GM12878 (cell line): ENCODE results near the gene GAGE1. TPM values are rescaled to one million over a fixed set of nuclear protein-coding genes. Genes with fewer than 3 reads are reported as not detected.
"Not testable (repeated sequence)": the region's sequence is repeated elsewhere in the genome, so short reads cannot be mapped to it uniquely, and the experiment has no call there.

ENCODE experiments used
- ATAC-seq: fragments of 200-7000 bp; cut with Tn5 transposase; 3 replicates; pipeline ENCODE4 v1.9.1; 2020; ENCODE audit warnings: mild to moderate bottlenecking, moderate library complexity
- Bru-seq: library from RNA; stranded (reverse); fragments of 400-500 nt; gene quantifications from one replicate; lab custom pipeline; 2021; lab: Mats Ljungman, UMichigan
- BruChase-seq, 2 experiments: library from RNA; stranded (reverse); fragments of 400-500 nt; gene quantifications; one replicate each; lab custom pipeline; 2021; lab: Mats Ljungman, UMichigan
- BruUV-seq: library from RNA; stranded (reverse); fragments of 400-500 nt; replicated peaks from 2 replicates; lab custom pipeline; 2021; lab: Mats Ljungman, UMichigan
- CTCF ChIA-PET: fragments of 300-600 bp; sonication (Branson Sonifier 250); formaldehyde crosslinking; extraction: SDS; loops from one replicate; lab custom pipeline; 2021; ENCODE audit warnings: inconsistent platforms; lab: Yijun Ruan, JAX
- POLR2A ChIA-PET: fragments of 350-600 bp; formaldehyde crosslinking; extraction: SDS; loops from one replicate; lab custom pipeline; 2021; ENCODE audit warnings: inconsistent platforms; lab: Charles Lee
- RAD21 ChIA-PET: fragments of 300-600 bp; sonication (Branson Sonifier 250); formaldehyde crosslinking; loops from one replicate; lab custom pipeline; 2023; ENCODE audit warnings: antibody characterized with exemption; ENCODE audit not compliant: unreplicated experiment; lab: Charles Lee
- SMC1A ChIA-PET: fragments of 300-600 bp; sonication (Branson Sonifier 250); formaldehyde crosslinking; loops from one replicate; lab custom pipeline; 2023; ENCODE audit not compliant: unreplicated experiment, uncharacterized antibody; lab: Charles Lee
- DNase-seq: peaks from one replicate; pipeline ENCODE4 v3.0.0-alpha.2; 2011; ENCODE audit warnings: low read depth, low spot score
- FAIRE-seq: peaks from 3 replicates; lab custom pipeline; 2011; peaks lifted over from hg19 to GRCh38; lab: Jason Lieb, UNC
- H2AFZ ChIP-seq: 2 replicates; pipeline ENCODE4 v1.6.0; 2011; ENCODE audit warnings: low read depth, low read length, control low read depth; ENCODE audit not compliant: control insufficient read depth
- H3K27ac ChIP-seq: 2 replicates; pipeline ENCODE4 v1.5.1; 2011; ENCODE audit warnings: control low read depth; ENCODE audit not compliant: control insufficient read depth, insufficient read depth
- H3K27me3 ChIP-seq, 2 experiments: replicated peaks in 1 of 2; 2 replicates each; pipeline versions ENCODE4 v1.6.0 to v1.6.1; 2011; ENCODE audit warnings: low read length in 1 of 2; ENCODE audit not compliant: control insufficient read depth in 2 of 2, insufficient read depth in 2 of 2
- H3K36me3 ChIP-seq, 2 experiments: 2 replicates each; pipeline ENCODE4 v1.5.1; 2011; ENCODE audit warnings: low read length in 1 of 2; ENCODE audit not compliant: control insufficient read depth in 2 of 2, insufficient read depth in 2 of 2
- H3K4me1 ChIP-seq: 2 replicates; pipeline ENCODE4 v1.6.1; 2011; ENCODE audit warnings: mild to moderate bottlenecking, low read length, moderate library complexity, mixed read lengths; ENCODE audit not compliant: control insufficient read depth, insufficient read depth
- H3K4me2 ChIP-seq: 2 replicates; pipeline ENCODE4 v1.6.0; 2011; ENCODE audit warnings: control low read depth; ENCODE audit not compliant: control insufficient read depth, insufficient read depth
- H3K4me3 ChIP-seq: fragments of 200-600 bp; sonication (generic); 2 replicates; pipeline ENCODE4 v1.5.1; 2016
- H3K79me2 ChIP-seq: 2 replicates; pipeline ENCODE4 v1.6.0; 2011; ENCODE audit warnings: low read length; ENCODE audit not compliant: control insufficient read depth, insufficient read depth
- H3K9ac ChIP-seq: 2 replicates; pipeline ENCODE4 v1.8.0; 2011; ENCODE audit warnings: low read length, control low read depth, mixed read lengths; ENCODE audit not compliant: control insufficient read depth, insufficient read depth
- H3K9me3 ChIP-seq: replicated peaks from 3 replicates; pipeline ENCODE4 v1.5.1; 2011; ENCODE audit warnings: mild to moderate bottlenecking, low read length; ENCODE audit not compliant: control insufficient read depth, insufficient read depth
- H4K20me1 ChIP-seq: 2 replicates; pipeline ENCODE4 v1.6.0; 2011; ENCODE audit not compliant: control insufficient read depth, insufficient read depth
- WGBS: methylation state at CpG from one replicate; pipeline ENCODE4 v1.1.6; 2016; ENCODE audit warnings: low lambda C conversion rate; ENCODE audit not compliant: insufficient replicate concordance, insufficient coverage; ENCODE audit errors: missing lambda C conversion rate; 5-methylcytosine and 5-hydroxymethylcytosine counted together
- in situ Hi-C: fragments of 300-500 bp; cut with MboI; formaldehyde crosslinking; loops from 9 replicates; pipeline ENCODE4 v1.14.3; 2018; ENCODE audit warnings: mixed read lengths
- intact Hi-C: fragments of 100-400 bp; cut with micrococcal nuclease; formaldehyde crosslinking; loops from one replicate; pipeline ENCODE4 v1.14.2; 2022; ENCODE audit not compliant: unreplicated experiment
- long read RNA-seq, 2 experiments: library from polyadenylated mRNA; unstranded; transcript quantifications; one replicate each; pipeline ENCODE4 v2.0.0, GENCODE V29; 2019 to 2020
- polyA minus RNA-seq, 3 experiments: library from RNA; depleted of rRNA, polyadenylated mRNA; stranded (reverse); fragments of >200 nt; gene quantifications; 2 replicates each; pipeline ENCODE4 v1.2.3, GENCODE V29; 2011
- polyA plus RNA-seq, 11 experiments: library from polyadenylated mRNA; depleted of rRNA in 4 of 11; unstranded in 6 of 11; stranded (reverse) in 5 of 11; fragments of >200 nt; fragmentation: Nextera tagmentation in 4 of 11; fragmentation: Illumina TruSeq in 1 of 11; extraction: Ambion mirVana in 4 of 11; extraction: Trizol in 1 of 11; gene quantifications; 1 replicate in 1 of 11; 2 replicates in 10 of 11; pipeline versions ENCODE4 v1.2.1 to v1.2.3, GENCODE V29; 2011 to 2016; ENCODE audit warnings: inconsistent platforms in 2 of 11, missing spikeins in 2 of 11, low read depth in 1 of 11
- total RNA-seq, 4 experiments: library from RNA; depleted of rRNA in 3 of 4; stranded (reverse); fragments of >200 nt in 3 of 4; fragmentation: Illumina TruSeq in 1 of 4; extraction: Trizol in 1 of 4; gene quantifications; 2 replicates each; pipeline versions ENCODE4 v1.2.1 to v1.2.3, GENCODE V29; 2013 to 2021

The GAGE1 gene, protein sequence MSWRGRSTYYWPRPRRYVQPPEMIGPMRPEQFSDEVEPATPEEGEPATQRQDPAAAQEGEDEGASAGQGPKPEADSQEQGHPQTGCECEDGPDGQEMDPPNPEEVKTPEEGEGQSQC
- not detected in 2 replicates for total RNA-seq (2013; cell fraction: nucleolus; rRNA removed)
- total RNA-seq (2014; rRNA removed), result not detected in 2 replicates
- not detected in 2 replicates for total RNA-seq (2014; rRNA removed; fragmentation: Illumina TruSeq; extraction: Trizol)
- not detected in 2 replicates for total RNA-seq (2021)
- not detected for polyA plus RNA-seq (2011; ENCODE audit: low read depth)
- 0.19 TPM in 1 of 2 replicates, not detected in the other for polyA plus RNA-seq (2011; rRNA removed)
- polyA plus RNA-seq (2011; cell fraction: cytosol; rRNA removed), result 0.27 TPM in 1 of 2 replicates, not detected in the other
- not detected in 2 replicates for polyA plus RNA-seq (2011; cell fraction: nucleus; rRNA removed)
- polyA plus RNA-seq (2012), result not detected in 2 replicates
- not detected in 2 replicates for polyA plus RNA-seq (2014; fragmentation: Illumina TruSeq; extraction: Trizol)
- polyA plus RNA-seq (2014; fragmentation: Nextera tagmentation; extraction: Ambion mirVana), result under 1 TPM in 1 of 2 experiments, not detected in 1; 0.16 TPM
- polyA plus RNA-seq (2014; rRNA removed), result not detected in 2 replicates
- polyA plus RNA-seq (2016; fragmentation: Nextera tagmentation; extraction: Ambion mirVana), result under 1 TPM in 1 of 2 experiments, not detected in 1; 0.05 TPM
- not detected in 2 replicates for polyA minus RNA-seq (2011; rRNA and poly(A)+ RNA removed)
- not detected in 2 replicates for polyA minus RNA-seq (2011; cell fraction: cytosol; rRNA and poly(A)+ RNA removed)
- polyA minus RNA-seq (2011; cell fraction: nucleus; rRNA and poly(A)+ RNA removed), result not detected in 2 replicates
- not detected for Bru-seq, nascent RNA
- not detected for BruChase-seq, experiment 1, labeled RNA remaining after a 6-hour chase
- not detected for BruChase-seq, experiment 2, labeled RNA remaining after a 2-hour chase
- long read RNA-seq, experiment 1, result 0 reads
- long read RNA-seq, experiment 2, result 0 reads

DNA sequence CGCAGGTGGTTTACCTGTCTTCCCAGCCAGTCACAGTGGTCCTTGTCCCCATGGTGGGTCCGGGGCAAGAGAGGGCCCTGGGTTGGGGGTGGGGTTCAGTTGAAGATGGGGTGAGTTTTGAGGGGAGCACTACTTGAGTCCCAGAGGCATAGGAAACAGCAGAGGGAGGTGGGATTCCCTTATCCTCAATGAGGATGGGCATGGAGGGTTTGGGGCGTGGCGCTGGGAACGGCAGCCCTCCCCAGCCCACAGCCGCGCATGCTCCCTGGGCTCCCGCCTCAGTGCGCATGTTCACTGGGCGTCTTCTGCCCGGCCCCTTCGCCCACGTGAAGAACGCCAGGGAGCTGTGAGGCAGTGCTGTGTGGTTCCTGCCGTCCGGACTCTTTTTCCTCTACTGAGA lies at the start of gene GAGE1:
TSS of gene GAGE1 (plus strand) at position 301 of the 400 bp plus-strand sequence. CDS start 1,155 bp downstream, outside the sequence.
- CTCF ChIA-PET, H3K9ac ChIP-seq, DNase-seq, H2AFZ ChIP-seq, ATAC-seq, H4K20me1 ChIP-seq, RAD21 ChIA-PET, intact Hi-C loops, H3K36me3 ChIP-seq, in situ Hi-C loops, H3K27ac ChIP-seq, BruUV-seq, SMC1A ChIA-PET, H3K27me3 ChIP-seq, H3K4me1 ChIP-seq, POLR2A ChIA-PET, H3K4me2 ChIP-seq, H3K9me3 ChIP-seq, H3K79me2 ChIP-seq, FAIRE-seq, H3K4me3 ChIP-seq: not testable (repeated sequence)
- WGBS, result no CpG with 5 or more reads among the region's 16 CpGs

DNA sequence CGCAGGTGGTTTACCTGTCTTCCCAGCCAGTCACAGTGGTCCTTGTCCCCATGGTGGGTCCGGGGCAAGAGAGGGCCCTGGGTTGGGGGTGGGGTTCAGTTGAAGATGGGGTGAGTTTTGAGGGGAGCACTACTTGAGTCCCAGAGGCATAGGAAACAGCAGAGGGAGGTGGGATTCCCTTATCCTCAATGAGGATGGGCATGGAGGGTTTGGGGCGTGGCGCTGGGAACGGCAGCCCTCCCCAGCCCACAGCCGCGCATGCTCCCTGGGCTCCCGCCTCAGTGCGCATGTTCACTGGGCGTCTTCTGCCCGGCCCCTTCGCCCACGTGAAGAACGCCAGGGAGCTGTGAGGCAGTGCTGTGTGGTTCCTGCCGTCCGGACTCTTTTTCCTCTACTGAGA lies 47.8 kb upstream of the GAGE1 start, which contains the start of gene GAGE12E:
TSS of gene GAGE12E (plus strand) at position 301 of the 400 bp plus-strand sequence. CDS start 1,155 bp downstream, outside the sequence.
- DNase-seq, FAIRE-seq, H3K36me3 ChIP-seq, in situ Hi-C loops, BruUV-seq, H3K9me3 ChIP-seq, H3K4me1 ChIP-seq, H3K4me3 ChIP-seq, intact Hi-C loops, RAD21 ChIA-PET, SMC1A ChIA-PET, H3K4me2 ChIP-seq, POLR2A ChIA-PET, H2AFZ ChIP-seq, H3K27me3 ChIP-seq, H3K9ac ChIP-seq, CTCF ChIA-PET, H3K79me2 ChIP-seq, H4K20me1 ChIP-seq, H3K27ac ChIP-seq, ATAC-seq: not testable (repeated sequence)
- no CpG with 5 or more reads among the region's 16 CpGs for WGBS

DNA sequence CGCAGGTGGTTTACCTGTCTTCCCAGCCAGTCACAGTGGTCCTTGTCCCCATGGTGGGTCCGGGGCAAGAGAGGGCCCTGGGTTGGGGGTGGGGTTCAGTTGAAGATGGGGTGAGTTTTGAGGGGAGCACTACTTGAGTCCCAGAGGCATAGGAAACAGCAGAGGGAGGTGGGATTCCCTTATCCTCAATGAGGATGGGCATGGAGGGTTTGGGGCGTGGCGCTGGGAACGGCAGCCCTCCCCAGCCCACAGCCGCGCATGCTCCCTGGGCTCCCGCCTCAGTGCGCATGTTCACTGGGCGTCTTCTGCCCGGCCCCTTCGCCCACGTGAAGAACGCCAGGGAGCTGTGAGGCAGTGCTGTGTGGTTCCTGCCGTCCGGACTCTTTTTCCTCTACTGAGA lies 38.3 kb upstream of the GAGE1 start, which contains the start of gene GAGE12F:
TSS of gene GAGE12F (plus strand) at position 301 of the 400 bp plus-strand sequence. CDS start 1,155 bp downstream, outside the sequence.
- H3K79me2 ChIP-seq, H3K27me3 ChIP-seq, BruUV-seq, ATAC-seq, DNase-seq, H3K9ac ChIP-seq, intact Hi-C loops, CTCF ChIA-PET, H3K4me2 ChIP-seq, in situ Hi-C loops, POLR2A ChIA-PET, H3K4me3 ChIP-seq, H3K4me1 ChIP-seq, H4K20me1 ChIP-seq, RAD21 ChIA-PET, H3K27ac ChIP-seq, H2AFZ ChIP-seq, FAIRE-seq, H3K9me3 ChIP-seq, SMC1A ChIA-PET, H3K36me3 ChIP-seq: not testable (repeated sequence)
- WGBS, result no CpG with 5 or more reads among the region's 16 CpGs
